ENCODE data around the gene CDYL.

The CDYL gene

DNA sequence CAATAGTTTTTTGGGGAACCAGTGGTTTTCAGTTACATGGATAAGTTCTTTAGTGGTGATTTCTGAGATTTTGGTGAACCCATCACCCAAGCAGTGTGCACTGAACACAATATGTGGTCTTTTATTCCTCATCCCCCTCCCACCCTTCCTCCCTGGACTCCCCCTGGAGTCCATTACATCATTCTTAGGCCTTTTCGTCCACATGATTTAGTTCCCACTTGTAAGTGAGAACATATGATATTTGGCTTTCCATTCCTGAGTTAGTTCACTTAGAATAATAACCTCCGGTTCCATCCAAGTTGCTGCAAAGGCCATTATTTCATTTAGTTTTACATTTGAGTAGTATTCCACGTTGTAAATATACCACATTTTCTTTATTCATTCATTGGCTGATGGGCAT lies 199.3 kb downstream of the CDYL start:
- H3K4me3 ChIP-seq (ENCODE audit: low read depth, low read length), result no peak overlapping the region
- no peak for DNase-seq (ENCODE audit: low read depth)
- TF ChIP-seq, protein P1, sequence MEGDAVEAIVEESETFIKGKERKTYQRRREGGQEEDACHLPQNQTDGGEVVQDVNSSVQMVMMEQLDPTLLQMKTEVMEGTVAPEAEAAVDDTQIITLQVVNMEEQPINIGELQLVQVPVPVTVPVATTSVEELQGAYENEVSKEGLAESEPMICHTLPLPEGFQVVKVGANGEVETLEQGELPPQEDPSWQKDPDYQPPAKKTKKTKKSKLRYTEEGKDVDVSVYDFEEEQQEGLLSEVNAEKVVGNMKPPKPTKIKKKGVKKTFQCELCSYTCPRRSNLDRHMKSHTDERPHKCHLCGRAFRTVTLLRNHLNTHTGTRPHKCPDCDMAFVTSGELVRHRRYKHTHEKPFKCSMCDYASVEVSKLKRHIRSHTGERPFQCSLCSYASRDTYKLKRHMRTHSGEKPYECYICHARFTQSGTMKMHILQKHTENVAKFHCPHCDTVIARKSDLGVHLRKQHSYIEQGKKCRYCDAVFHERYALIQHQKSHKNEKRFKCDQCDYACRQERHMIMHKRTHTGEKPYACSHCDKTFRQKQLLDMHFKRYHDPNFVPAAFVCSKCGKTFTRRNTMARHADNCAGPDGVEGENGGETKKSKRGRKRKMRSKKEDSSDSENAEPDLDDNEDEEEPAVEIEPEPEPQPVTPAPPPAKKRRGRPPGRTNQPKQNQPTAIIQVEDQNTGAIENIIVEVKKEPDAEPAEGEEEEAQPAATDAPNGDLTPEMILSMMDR (IDR thresholded peaks at IDR 0.05; ENCODE audit: low read depth, low read length, missing control alignments), result no peak
- in situ Hi-C loops (cut with HindIII; ENCODE audit: low sequenced_read_pairs), result no loop called here

DNA sequence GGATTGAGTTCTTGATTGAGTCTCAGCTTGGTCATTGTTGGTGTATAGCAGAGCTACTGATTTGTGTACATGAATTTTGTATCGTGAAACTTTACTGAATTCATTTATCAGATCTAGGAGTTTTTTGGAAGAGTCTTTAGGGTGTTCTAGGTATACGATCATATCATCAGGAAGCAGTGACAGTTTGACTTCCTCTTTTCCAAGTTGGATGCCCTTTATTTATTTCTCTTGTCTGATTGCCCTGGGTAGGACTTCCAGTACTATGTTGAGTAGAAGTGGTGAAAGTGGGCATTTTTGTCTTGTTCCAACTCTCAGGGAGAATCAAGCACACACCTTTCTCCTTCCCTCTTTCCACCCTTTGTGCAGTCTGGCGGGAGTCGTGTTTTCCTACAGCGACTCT lies 201.3 kb downstream of the CDYL start:
- in situ Hi-C loops (cut with HindIII; ENCODE audit: low sequenced_read_pairs), result no loop called here
- no peak overlapping the region for H3K4me3 ChIP-seq (ENCODE audit: low read depth, low read length)
- no peak for DNase-seq (ENCODE audit: low read depth)
- TF ChIP-seq, protein P1 (IDR thresholded peaks at IDR 0.05; ENCODE audit: low read depth, low read length, missing control alignments), result no peak

GRCh38 chr6:4979426-4979825 lies 203.2 kb downstream of the CDYL start:
- TF ChIP-seq, protein P1 (IDR thresholded peaks at IDR 0.05; ENCODE audit: low read depth, low read length, missing control alignments), result no peak
- no peak for DNase-seq (ENCODE audit: low read depth)
- in situ Hi-C loops (cut with HindIII; ENCODE audit: low sequenced_read_pairs), result no loop called here
- H3K4me3 ChIP-seq (ENCODE audit: low read depth, low read length), result no peak overlapping the region

GRCh38 chr6:4981761-4982160 lies 205.6 kb downstream of the CDYL start:
- in situ Hi-C loops (cut with HindIII; ENCODE audit: low sequenced_read_pairs), result no loop called here
- no peak overlapping the region for H3K4me3 ChIP-seq (ENCODE audit: low read depth, low read length)
- DNase-seq (ENCODE audit: low read depth), result no peak
- TF ChIP-seq, protein P1 (IDR thresholded peaks at IDR 0.05; ENCODE audit: low read depth, low read length, missing control alignments), result no peak

DNA sequence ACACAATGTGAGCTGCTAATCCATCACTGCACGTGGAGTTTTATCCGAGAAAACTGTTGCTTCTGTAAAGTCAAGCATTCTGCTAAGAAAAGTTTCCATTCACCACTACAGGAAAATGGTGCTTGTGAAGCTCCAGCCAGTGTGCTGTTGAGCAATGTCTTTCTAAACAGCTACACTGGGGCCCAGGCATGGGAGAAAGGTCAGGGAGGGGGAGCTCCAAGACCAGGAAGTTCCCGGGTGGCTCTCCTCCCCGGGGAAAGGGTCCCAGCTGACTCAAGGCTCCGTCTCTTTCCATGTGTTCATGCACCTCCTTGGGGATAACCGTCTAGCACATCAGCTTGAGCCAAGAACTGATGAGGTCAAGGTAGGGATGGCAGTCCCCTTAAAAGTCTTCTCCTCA lies 207.1 kb downstream of the CDYL start:
- in situ Hi-C loops (cut with HindIII; ENCODE audit: low sequenced_read_pairs), result no loop called here
- DNase-seq (ENCODE audit: low read depth), result no peak
- no peak overlapping the region for H3K4me3 ChIP-seq (ENCODE audit: low read depth, low read length)
- TF ChIP-seq, protein P1 (IDR thresholded peaks at IDR 0.05; ENCODE audit: low read depth, low read length, missing control alignments), result no peak

- no peak for DNase-seq (ENCODE audit: low read depth)
- TF ChIP-seq, protein P1 (IDR thresholded peaks at IDR 0.05; ENCODE audit: low read depth, low read length, missing control alignments), result no peak
- in situ Hi-C loops (cut with HindIII; ENCODE audit: low sequenced_read_pairs), result no loop called here
- no peak overlapping the region for H3K4me3 ChIP-seq (ENCODE audit: low read depth, low read length)
Measured at GRCh38 chr6:4986999-4987398, 210.8 kb downstream of the CDYL start.

GRCh38 chr6:4987432-4987831 lies 211.2 kb downstream of the CDYL start:
- in situ Hi-C loops (cut with HindIII; ENCODE audit: low sequenced_read_pairs), result no loop called here
- no peak overlapping the region for H3K4me3 ChIP-seq (ENCODE audit: low read depth, low read length)
- TF ChIP-seq, protein P1 (IDR thresholded peaks at IDR 0.05; ENCODE audit: low read depth, low read length, missing control alignments), result no peak
- DNase-seq (ENCODE audit: low read depth), result no peak

Data from astrocyte of the cerebellum (primary cell).